MCF 10A (cell line): ENCODE data around the gene TRIML2. TPM values are rescaled to one million over a fixed set of nuclear protein-coding genes. Genes with fewer than 3 reads are reported as not detected.

ENCODE experiments used
- BruUV-seq: library from RNA; stranded (reverse); fragments of 400-500 nt; replicated peaks from 2 replicates; lab custom pipeline; 2021; lab: Mats Ljungman, UMichigan
- CTCF ChIA-PET: fragments of 300-600 bp; sonication (Branson Sonifier 250); formaldehyde crosslinking; extraction: SDS; loops from one replicate; lab custom pipeline; 2021; ENCODE audit warnings: antibody characterized with exemption, inconsistent platforms; lab: Yijun Ruan, JAX
- POLR2A ChIA-PET: fragments of 300-600, 350-650 bp; sonication (Branson Sonifier 250); formaldehyde crosslinking; extraction: SDS; loops from one replicate; lab custom pipeline; 2020; ENCODE audit warnings: antibody characterized with exemption, inconsistent platforms; lab: Yijun Ruan, JAX
- DNase-seq: peaks from one replicate; pipeline ENCODE4 v3.0.0-alpha.2; 2018; ENCODE audit not compliant: unreplicated experiment
- H3K27ac Mint-ChIP-seq: one replicate; pipeline ENCODE4 v1.8.0; 2022; ENCODE audit warnings: mild to moderate bottlenecking, low read depth, mixed read lengths; ENCODE audit not compliant: unreplicated experiment
- H3K27me3 Mint-ChIP-seq: one replicate; pipeline ENCODE4 v1.8.0; 2022; ENCODE audit warnings: mixed read lengths; ENCODE audit not compliant: insufficient read depth, unreplicated experiment
- H3K36me3 Mint-ChIP-seq: one replicate; pipeline ENCODE4 v1.8.0; 2022; ENCODE audit warnings: mild to moderate bottlenecking, moderate library complexity, mixed read lengths; ENCODE audit not compliant: insufficient read depth, unreplicated experiment
- H3K4me1 Mint-ChIP-seq: one replicate; pipeline ENCODE4 v1.8.0; 2022; ENCODE audit warnings: mixed read lengths; ENCODE audit not compliant: insufficient read depth, unreplicated experiment
- H3K4me3 Mint-ChIP-seq: one replicate; pipeline ENCODE4 v1.8.0; 2022; ENCODE audit warnings: mild to moderate bottlenecking, moderate library complexity, mixed read lengths; ENCODE audit not compliant: unreplicated experiment
- H3K9me3 Mint-ChIP-seq: one replicate; pipeline ENCODE4 v1.8.0; 2022; ENCODE audit warnings: mixed read lengths; ENCODE audit not compliant: unreplicated experiment
- intact Hi-C: fragments of 100-400 bp; cut with micrococcal nuclease; formaldehyde crosslinking; loops from 2 replicates; pipeline ENCODE4 v1.14.1; 2022
- total RNA-seq: library from RNA; stranded (reverse); gene quantifications from 2 replicates; pipeline ENCODE4 v1.2.3, GENCODE V29; 2022
- TF ChIP-seq, protein P1 (sequence below): fragments of 200-600 bp; IDR thresholded peaks from one replicate; pipeline ENCODE4 v1.8.0; 2022; ENCODE audit warnings: antibody characterized with exemption, mild to moderate bottlenecking; ENCODE audit not compliant: unreplicated experiment

The TRIML2 gene
- total RNA-seq, 1 experiment from 2014 or later: 6.7 TPM

DNA sequence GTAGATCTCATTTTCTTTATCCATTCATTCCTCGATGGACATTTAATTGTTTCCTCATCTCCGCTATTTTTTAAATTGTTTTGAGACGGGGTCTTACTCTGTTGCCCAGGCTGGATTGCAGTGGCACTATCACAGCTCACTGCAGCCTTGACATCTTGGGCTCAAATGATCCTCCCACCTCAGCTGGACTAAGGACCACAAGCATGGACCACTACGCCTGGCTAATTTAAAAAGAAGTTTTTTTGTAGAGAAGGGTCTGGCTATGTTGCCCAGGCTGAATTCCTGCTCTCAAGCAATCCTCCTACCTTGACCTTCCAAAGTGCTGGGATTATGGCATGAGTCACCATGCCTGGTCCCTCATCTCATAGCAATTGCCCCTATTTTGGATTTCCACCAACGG, 22.8 kb upstream of the TRIML2 start:
- H3K4me1 Mint-ChIP-seq: peaks cover 10% of the 10 kb centered on the region
- no peak overlapping the region for H3K27ac Mint-ChIP-seq
- ChIA-PET POLR2A (no interaction called here), CTCF (no interaction called here)
- intact Hi-C loops: no loop called here
- TF ChIP-seq, protein P1, sequence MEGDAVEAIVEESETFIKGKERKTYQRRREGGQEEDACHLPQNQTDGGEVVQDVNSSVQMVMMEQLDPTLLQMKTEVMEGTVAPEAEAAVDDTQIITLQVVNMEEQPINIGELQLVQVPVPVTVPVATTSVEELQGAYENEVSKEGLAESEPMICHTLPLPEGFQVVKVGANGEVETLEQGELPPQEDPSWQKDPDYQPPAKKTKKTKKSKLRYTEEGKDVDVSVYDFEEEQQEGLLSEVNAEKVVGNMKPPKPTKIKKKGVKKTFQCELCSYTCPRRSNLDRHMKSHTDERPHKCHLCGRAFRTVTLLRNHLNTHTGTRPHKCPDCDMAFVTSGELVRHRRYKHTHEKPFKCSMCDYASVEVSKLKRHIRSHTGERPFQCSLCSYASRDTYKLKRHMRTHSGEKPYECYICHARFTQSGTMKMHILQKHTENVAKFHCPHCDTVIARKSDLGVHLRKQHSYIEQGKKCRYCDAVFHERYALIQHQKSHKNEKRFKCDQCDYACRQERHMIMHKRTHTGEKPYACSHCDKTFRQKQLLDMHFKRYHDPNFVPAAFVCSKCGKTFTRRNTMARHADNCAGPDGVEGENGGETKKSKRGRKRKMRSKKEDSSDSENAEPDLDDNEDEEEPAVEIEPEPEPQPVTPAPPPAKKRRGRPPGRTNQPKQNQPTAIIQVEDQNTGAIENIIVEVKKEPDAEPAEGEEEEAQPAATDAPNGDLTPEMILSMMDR: no peak
- DNase-seq: no peak
- no peaks in the 10 kb centered on the region for H3K36me3 Mint-ChIP-seq
- no peaks in the 10 kb centered on the region for H3K9me3 Mint-ChIP-seq
- H3K4me3 Mint-ChIP-seq: no peak overlapping the region
- H3K27me3 Mint-ChIP-seq: no peaks in the 10 kb centered on the region
- no TSS peak for BruUV-seq

DNA sequence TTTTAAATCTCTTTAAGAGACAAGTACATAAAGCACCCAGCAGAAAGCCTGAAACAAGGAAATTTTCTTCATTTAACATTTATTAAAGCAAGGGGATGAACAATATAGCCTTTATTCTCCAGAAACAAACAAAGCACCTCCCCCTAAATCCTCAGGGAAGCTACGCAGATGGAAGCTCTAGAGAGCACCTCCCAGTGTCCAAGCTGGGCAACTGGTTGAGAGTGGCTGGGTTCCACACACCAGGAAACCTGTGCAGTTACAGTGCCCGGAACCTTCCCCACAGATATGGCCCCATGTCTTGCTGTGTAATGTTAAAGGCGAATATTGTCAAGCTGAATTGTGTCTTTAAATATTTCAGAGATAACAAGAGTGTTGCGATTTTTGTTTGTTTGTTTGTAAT, 21.0 kb upstream of the TRIML2 start:
- ChIA-PET CTCF (no interaction called here), POLR2A (interaction anchor here (1.6 kb wide), 1 partner anchor 48 kb away, joined by 3 read pairs; no protein-coding TSS in a partner anchor)
- DNase-seq: no peak
- Mint-ChIP-seq H3K27me3 (no peaks in the 10 kb centered on the region), H3K36me3 (no peaks in the 10 kb centered on the region), H3K4me3 (no peak overlapping the region), H3K9me3 (no peaks in the 10 kb centered on the region), H3K4me1 (peaks cover 13% of the 10 kb centered on the region), H3K27ac (no peak overlapping the region)
- no TSS peak for BruUV-seq
- intact Hi-C loops: no loop called here
- TF ChIP-seq, protein P1: no peak

DNA sequence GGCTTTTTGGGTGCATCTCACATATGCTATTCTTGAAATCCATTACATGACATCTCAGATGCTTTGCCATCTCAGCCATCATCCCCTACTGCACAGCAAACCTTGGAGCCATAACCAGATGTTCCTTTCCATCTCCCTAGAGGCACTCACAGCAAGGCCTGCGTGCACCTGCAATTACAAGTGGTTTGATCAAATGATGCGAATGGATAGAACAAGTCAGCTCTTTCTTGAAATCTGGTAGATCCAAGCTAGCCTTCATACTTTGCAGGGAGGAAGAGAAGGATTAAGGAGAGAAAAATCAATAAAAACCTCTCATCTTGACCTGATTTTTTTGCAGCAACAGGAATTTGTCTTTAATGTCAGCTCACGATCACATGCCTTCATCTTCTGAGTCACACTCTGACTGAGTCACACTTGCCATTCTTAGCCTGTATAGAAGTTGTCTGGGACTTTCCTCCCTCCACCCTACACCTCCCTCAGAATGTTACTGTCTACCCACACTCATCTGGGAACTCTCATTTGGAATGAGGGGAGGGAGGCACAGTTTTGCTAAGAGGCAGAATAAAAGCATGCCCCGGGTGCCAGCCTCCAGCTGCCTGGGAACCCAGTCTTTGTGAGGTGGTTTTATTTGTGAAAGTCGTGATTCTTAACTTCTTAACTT, 17.9 kb upstream of the TRIML2 start:
- Mint-ChIP-seq H3K27me3 (no peaks in the 10 kb centered on the region), H3K4me1 (peaks cover 13% of the 10 kb centered on the region), H3K4me3 (no peak overlapping the region), H3K36me3 (no peaks in the 10 kb centered on the region), H3K9me3 (no peaks in the 10 kb centered on the region), H3K27ac (peak overlapping the region; percentile 83)
- peak; percentile 88 for DNase-seq
- POLR2A ChIA-PET: interaction anchor here (0.7 to 1.2 kb wide), 6 partner anchors 11 to 241 kb away, joined by 3 to 6 read pairs (median 4); partner anchors contain the start of gene TRIML1
- CTCF ChIA-PET: interaction anchor here (0.7 kb wide), 1 partner anchor 1454 kb away, joined by 5 read pairs; no protein-coding TSS in a partner anchor
- intact Hi-C loops: loop anchor here (2.0 kb wide), 1 partner anchor 113 kb away; no protein-coding TSS in a partner anchor
- TF ChIP-seq, protein P1: no peak
- no TSS peak for BruUV-seq

DNA sequence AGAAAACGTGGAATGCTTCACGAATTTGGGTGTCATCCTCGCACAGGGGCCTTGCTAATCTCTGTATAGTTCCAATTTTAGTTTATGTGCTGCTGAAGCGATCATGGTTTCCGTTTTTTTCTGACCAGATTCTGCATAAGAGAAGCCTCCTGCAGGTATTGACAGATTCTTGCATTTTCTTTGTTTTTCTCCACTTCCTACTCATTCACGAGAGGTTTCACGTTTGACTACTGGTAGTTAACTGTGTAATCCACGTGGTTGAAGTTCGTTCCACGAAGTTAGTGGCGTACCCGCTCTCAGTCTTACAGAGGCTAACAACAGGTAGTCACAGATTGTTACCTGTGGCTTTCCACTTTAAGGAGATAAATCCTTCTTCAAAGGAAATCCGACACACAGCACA, 12.1 kb upstream of the TRIML2 start:
- H3K27me3 Mint-ChIP-seq: no peaks in the 10 kb centered on the region
- TF ChIP-seq, protein P1: no peak
- POLR2A ChIA-PET: no interaction called here
- no peaks in the 10 kb centered on the region for H3K9me3 Mint-ChIP-seq
- CTCF ChIA-PET: no interaction called here
- no peak overlapping the region for H3K4me3 Mint-ChIP-seq
- intact Hi-C loops: no loop called here
- DNase-seq: no peak
- H3K27ac Mint-ChIP-seq: no peak overlapping the region
- peaks cover 7% of the 10 kb centered on the region for H3K4me1 Mint-ChIP-seq
- no peaks in the 10 kb centered on the region for H3K36me3 Mint-ChIP-seq
- no TSS peak for BruUV-seq
